Measurements from ENCODE around the gene SLC37A3.
"Not testable (repeated sequence)": the region's sequence is repeated elsewhere in the genome, so short reads cannot be mapped to it uniquely, and the experiment has no call there.

Gene SLC37A3

DNA sequence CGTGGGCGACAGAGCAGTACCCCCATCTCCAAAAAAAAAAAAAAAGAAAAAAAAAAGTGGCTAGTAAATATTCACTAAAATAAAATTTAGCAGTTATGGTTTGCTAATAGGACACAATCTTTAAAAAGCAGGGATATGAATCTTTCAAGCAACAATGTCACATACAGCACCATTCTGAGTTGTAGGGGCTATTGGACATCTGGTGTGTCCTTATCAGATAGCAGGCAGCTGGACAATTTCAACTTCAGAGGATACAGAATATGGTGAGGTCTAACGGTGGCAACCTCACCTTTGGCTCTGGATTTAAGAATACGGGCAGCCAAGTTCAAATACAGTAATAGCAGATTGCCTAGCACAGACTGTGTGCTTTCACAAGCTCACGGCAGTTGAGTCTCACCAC, 51.1 kb downstream of the SLC37A3 start:
- DNase-seq (ENCODE audit: low spot score): no peak

DNA sequence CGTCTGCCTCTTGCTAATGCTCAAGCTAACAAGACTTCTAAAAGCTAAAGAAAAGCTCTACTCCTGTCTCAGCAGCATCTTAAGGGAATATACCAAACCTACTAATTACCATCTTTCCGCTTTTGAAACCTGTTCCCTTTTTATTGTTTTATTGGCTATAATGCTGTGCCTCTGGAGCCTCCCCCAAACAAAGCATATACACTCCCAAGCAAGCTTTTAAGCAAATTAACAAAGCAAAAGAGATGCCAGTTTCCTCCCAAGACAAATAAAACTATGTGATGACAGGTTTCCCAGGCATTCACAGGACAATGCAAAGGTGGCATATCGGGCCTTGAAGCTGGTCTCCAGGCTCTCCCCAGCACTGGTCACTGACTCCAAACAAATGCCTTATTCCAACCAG, 52.9 kb downstream of the SLC37A3 start:
- DNase-seq (ENCODE audit: low spot score): no peak

GRCh38 chr7:140342727-140343514, 55.4 kb downstream of the SLC37A3 start:
- no peak for DNase-seq (ENCODE audit: low spot score)

- DNase-seq (ENCODE audit: low spot score): not testable (repeated sequence)
Observed at GRCh38 chr7:140338959-140339358, 59.4 kb downstream of the SLC37A3 start.

- DNase-seq (ENCODE audit: low spot score): no peak
Observed at GRCh38 chr7:140334341-140335057, 63.8 kb downstream of the SLC37A3 start.

- no peak for DNase-seq (ENCODE audit: low spot score)
Observed at GRCh38 chr7:140333686-140334085, 64.6 kb downstream of the SLC37A3 start.

DNA sequence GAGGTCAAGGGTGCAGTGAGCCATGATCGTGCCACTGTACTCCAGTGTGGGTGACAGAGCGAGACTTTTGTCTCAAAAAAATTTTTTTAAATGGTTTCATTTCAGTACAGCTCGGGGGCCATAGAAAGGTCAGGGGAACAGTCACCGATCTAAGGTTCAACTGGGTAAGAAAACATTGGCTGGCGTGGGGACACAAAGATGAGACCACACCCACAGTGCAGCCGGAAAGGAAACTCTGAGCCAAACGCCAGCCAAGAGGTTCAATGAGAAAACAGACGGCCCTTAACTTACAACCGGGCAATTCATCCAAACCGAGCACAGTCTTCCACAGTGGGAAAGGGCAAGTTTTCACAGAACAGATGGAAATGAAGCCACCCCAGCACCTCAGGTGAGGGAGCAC, 65.1 kb downstream of the SLC37A3 start:
- no peak for DNase-seq (ENCODE audit: low spot score)

DNA sequence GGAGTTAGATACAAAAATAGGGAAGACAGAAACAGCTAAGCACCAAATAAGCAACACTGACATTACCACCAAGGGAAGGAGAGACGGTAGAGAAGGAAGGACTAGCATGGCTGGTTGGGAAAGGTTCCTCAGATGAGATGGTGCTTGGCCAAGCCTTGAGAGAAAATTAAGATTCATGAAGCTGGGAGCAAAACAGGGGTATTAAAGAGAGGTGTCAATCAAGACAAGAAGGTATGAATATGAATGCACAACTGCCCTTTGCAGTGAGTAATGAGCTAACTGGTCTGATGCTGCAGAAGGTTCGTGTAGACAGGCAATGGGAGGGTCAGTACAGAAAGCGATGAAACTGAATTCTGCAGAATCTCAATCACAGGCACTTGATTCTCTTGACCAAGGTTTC, 67.7 kb downstream of the SLC37A3 start:
- no peak for DNase-seq (ENCODE audit: low spot score)

GRCh38 chr7:140330128-140330527, 68.2 kb downstream of the SLC37A3 start:
- DNase-seq (ENCODE audit: low spot score): no peak

DNA sequence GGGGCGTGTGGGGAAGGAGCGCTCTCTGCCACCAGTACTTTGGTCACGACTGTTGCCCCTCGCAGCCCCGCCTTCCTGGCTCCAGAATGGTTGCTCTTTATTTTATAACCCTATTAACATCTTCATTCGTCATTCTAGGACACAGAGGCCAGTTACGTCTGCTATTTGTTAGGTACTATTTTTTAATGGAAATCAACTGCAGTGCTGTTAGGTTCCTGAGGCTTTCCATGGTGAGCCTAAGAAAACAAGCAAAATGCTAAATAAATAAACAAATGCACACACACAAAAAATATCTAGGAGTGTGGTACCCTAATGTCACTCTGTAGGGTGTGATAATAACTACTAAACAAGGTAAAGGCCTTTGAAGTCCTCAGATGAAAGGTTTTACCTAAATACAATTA, 71.1 kb downstream of the SLC37A3 start:
- no peak for DNase-seq (ENCODE audit: low spot score)

DNA sequence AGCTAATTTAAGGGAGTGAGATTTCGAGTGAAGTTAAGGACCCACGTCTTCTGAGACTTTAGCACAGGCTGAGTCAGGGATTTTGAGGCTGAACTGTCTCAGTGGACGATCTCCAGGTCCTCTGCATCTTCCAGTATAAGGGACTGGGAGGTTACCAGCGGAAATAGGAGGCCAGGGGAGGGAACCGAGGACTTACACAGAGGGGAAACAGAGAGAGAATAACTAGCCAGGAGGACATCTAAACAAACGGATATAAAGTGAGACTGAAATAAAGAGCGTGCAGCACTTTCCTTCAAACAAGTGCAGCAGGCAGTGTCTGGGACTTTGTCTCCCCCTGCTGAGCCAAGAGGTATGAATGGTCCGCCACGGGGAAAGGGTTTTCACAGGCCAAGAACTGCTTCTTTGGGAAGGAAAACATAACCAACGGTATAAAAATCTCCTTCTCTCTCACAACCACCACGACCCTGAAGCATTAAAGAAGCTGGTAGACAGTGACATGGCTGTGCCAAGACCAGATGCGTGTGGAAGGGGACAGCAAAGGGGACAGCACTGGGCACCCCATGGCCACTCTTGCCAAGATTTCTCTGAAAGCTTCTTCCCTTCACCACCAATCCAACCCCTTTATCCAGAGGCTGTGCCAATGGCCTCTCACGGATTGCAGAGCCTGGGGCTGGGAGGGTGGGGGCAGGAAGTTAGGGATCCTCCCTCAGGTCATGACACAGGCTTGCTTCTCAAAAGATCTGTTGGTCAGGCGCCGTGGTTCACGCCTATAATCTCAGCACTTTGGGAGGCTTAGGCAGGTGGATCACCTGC, 72.0 kb downstream of the SLC37A3 start:
- DNase-seq (ENCODE audit: low spot score): peak; percentile 76

DNA sequence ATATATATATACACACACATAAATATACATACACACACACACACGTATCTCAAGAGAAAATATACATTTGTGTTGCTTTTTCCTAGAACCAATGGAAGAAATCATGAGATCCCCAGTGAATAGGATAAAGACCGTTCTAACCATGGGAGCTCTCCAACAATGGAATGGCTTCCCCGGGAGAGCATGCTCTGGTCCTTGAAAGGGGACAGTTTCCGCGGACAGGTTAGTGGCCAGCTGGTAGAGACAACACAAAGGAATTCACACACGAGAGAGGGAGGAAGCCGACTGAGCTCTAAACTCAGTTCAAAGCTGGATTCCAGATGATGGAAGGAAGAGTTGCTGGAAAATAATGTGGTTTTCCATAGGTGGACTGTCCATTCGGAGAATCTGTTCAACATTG, 72.7 kb downstream of the SLC37A3 start:
- no peak for DNase-seq (ENCODE audit: low spot score)

DNA sequence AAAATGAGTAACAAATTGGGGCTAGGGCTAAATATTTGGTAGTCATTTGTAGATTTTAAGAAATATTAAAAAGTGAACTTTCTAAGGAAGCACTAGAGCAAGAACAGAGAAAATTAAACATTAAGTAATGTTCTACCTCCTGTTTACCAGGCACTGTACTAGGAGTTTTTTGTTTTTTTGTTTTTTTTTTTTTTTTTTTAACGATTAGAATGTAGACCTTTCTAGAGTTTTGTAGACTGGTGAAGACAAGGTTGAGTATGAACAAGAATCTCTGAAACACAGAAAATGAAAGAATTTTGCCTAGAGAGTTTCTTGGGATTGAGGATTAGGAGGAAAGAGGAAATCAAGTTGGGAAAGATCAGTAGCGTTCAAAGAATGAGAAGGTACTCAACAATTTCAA, 73.6 kb downstream of the SLC37A3 start:
- no peak for DNase-seq (ENCODE audit: low spot score)

- no peak for DNase-seq (ENCODE audit: low spot score)
Observed at GRCh38 chr7:140322759-140323158, 75.6 kb downstream of the SLC37A3 start.

DNA sequence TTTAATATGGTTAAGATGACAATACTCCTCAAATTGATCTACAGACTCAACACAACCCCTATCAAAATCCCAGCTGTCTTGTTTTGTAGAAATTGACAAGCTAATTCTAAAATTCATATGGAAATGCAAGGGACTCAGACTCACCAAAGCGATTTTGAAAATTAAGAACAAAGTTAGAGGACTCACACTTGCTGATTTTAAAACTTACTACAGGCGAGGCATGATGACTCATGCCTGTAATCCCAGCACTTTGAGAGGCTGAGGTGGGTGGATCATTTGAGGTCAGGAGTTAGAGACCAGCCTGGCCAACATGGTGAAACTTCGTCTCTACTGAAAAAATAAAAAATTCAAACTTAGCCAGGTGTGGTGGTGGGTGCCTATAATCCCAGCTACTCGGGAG, 78.3 kb downstream of the SLC37A3 start:
- not testable (repeated sequence) for DNase-seq (ENCODE audit: low spot score)

GRCh38 chr7:140317999-140318398, 80.3 kb downstream of the SLC37A3 start:
- DNase-seq (ENCODE audit: low spot score): no peak

DNA sequence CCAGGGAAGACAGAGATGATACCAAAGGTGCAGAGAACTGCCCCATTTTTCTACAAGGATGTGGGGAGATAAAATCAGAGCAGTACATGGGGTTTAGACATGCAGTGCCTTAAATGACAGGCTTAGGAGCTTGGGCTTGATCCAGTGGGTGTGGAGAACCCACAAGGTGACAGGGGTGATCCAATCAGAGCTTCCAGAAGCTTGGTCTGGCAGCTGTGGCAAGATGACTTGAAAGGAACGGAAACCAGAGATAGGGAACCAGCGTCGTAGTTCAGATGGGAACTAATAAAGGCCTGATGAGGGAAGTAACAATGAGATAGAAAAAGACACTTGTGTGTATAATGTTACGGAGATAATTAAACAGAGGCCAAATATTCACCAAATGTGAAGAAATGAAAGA, 80.7 kb downstream of the SLC37A3 start:
- DNase-seq (ENCODE audit: low spot score): no peak

DNA sequence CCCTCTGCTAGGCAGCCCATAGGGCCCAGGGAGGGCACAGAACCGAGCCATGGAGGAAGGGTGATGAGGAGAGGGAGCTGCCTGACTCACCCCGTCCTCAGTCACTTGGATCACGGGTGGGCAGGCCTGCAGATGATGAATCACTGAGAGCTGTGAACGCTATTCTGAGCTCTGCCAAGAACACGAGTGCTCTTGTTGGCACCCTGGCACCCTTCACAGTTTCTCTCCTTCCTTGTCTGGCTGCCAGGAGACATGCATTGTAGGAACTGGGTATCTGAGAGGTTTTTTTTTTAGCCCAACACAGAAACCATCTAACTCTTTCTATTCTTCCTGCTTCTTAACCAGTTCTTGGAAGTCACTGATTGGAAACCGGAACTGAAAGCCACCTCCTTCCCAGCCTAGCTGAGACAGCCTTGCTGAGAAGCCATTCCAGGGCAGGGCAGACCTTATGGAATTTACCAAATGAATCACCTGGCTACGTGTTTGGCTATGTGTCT, 82.1 kb downstream of the SLC37A3 start:
- no peak for DNase-seq (ENCODE audit: low spot score)

DNA sequence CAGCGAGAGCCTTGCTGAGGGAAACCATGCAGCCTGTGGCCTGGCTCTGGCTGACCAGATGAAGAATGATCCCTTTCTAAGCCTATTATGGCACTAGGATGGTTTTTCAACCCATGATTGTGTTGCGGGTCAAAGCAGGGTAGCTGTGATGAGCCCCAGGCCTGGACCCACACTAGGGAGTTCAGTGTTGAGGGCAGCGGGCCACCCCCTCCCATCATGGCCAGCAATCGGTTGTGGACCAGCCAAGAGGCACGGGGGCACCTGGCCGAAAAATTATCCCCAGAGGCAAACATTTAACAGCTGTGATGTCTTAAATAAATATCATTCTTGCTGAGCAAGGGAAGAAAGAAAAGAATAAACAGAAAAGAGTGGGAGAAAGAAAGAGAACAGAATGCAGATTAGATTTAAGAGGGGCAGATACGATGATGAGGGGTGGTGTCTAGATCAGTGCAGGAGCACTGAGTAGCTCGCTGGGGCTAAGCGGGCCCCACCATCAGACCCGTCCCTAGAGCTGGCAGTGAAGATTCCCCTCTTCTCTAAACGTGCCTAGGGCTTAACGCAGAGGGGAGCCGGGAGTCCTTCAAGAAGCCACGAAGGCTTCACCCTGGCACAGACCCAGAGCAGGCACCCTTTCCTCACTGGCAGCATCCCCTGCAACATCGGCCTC, 82.7 kb downstream of the SLC37A3 start:
- DNase-seq (ENCODE audit: low spot score): no peak

DNA sequence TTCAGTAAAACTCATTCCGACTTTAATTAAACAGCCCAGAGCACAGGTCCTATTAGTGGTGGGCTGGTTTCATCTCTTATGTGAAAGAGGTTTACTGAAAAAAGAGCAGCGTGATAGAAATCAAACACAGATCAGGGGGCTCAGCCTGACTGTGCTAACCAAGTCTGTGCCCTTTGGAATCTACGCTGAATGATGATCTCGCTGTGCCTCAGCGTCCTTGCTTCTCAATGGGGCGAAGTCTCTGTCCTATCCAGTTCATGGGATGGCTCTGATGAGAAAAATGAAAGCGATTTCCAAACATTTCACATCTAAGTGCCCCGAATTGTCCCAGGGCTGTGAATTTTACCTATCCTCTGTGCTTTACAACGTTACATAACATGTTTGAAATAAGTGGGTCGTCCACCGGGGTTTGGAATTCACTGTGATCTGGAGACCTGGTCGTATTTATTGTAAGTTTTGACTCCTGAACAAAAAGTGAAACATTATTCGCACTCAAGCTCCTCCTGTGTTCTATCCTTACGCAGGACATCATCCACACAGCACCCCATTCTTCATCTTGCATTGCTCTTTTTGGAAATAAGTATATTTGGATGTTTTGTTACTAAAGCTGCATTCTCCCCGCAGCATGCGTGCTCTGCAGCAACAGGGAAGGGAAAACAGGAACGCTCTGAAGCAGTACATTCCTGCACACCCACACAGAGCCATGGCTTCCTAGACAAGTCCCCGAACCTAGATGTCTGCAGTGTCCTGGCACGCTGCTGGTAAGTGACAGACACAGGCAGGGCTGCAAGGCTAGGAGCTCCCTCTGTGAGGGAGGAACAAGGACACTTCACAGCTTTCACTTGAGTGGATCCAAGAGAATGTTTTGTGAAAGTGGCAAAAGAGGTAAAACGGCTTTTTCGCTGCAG, 83.5 kb downstream of the SLC37A3 start:
- no peak for DNase-seq (ENCODE audit: low spot score)
